Iris pigment epithelial cell (primary cell): ENCODE results near the gene MAEA.

Source experiments
- DNase-seq: peaks from one replicate; pipeline ENCODE4 v3.0.0-alpha.2; 2011; ENCODE audit warnings: low read depth

Gene MAEA

GRCh38 chr4:1380368-1381151, 90.9 kb downstream of the MAEA start:
- DNase-seq = no peak

GRCh38 chr4:1381181-1381621, 91.5 kb downstream of the MAEA start:
- no peak for DNase-seq

- DNase-seq = no peak
Measured at GRCh38 chr4:1381944-1382541, 92.4 kb downstream of the MAEA start.

GRCh38 chr4:1382776-1383727, 93.4 kb downstream of the MAEA start:
- DNase-seq = no peak

DNA sequence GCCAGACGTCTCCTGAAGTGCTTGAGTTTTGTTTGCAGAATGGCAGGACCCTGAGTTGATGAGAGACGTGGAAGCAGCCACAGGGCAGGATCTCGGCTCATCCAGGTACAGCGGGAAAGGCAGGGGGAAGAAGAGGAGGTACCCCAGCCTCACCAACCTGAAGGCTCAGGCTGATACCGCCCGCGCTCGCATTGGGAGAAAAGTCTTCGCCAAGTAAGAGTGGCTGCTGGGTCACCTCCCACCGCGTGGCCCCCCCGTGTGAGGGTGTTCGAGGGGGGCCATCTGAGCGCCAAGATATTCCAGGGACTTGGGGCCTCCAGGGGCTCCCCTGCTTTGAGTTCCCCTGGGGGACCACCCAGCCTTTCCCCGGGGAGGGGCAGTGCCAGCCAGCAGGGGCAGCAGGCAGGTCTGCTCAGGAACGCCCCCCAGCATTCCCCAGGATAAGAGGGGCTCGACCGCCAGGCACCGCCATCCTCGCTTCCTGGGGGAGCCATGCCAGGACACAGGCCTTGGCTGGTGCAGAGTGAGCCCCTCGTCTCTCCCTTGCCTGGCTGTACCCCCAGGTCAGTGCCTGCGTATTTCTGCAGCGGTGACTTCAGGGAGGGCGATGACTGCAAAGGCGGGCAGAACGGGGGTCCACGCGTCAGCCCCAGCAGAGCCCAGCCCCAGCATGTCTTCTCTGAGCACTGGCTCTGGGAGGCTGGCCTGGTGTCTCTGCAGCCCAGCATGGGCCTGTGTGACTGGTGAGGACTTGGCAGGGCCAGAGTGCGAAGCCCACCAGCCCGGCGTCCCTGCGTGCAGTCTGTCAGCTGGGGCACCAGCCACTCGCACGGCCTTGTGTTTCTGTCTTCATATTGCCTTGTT, 94.3 kb downstream of the MAEA start:
- no peak for DNase-seq

DNA sequence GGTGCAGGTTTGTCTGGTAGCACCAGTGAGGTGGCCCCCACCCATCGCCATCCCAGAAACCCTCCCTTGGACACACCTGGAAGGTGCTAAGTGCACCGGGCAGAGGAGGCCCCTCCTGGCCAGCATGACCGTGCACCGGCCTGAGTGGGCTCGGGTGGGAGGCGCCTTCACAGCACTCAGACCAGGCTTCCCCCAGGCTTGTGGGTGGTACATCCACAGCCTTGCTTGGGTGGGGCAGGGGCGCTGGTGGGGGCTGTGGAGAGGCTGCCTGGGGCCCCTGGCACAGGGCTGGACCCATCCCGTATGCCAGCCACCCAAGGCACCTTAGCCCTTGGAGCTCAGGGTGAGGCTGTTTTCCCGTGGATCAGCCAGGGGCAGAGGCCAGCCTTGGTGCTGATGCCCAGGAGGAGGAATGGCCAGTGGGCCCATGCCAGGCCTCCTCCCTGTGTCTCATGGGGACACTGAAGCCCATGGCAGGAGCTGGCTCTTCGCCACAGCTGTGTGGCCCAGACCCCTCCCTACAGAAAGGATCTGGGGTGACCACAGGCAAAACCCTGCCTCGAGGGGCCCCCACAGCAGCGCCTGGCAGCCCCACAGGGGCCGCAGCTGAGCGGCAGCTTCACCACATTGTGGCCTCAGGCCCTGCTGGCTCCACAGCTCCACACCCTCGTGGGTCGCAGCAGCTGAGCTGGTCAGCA, 95.1 kb downstream of the MAEA start:
- no peak for DNase-seq

DNA sequence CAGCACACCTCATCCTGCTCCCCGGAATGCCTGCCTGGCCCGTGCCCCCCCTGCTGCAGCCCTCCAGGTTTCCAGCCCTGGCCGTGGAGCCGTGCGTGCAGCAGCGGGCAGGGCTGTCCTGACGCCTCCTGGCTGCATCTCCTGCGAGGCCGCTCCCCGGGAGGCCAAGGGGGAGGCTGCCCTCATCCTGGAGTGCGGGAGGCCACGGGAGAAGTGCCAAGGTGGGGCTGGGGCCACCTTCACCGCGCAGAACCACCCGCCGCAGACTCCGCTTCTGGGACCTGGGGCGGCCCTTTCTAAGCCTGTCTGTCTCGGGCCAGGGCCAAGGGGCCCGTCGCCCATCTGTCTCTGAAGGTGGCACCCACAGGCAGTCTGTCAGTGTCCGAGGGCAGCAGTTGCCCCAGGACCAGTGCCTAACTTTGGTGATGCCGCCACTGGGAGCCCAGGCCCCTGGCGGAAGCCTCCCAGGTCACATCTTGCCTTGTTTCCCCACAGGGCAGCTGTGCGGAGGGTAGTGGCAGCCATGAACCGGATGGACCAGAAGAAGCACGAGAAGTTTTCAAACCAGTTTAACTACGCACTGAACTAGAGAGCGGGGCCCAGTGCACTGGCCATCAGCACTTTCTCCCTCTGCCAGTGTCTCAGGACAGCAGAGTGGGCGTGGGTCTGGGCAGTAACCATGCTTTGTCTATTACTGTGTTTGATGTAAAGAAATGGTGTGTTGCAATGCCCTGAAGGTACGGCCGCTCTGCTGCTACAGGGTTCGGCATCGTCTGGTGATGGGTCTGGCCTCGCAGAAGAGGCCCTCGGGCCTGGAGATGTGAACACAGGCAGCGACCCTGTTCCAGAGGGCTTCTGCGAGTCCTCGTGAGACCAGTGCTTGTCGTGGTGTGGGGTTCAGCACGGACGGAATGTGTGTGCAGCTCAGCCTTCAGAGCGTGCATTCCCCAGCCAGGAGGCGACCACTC, 96.0 kb downstream of the MAEA start:
- no peak for DNase-seq
